Fibroblast of lung (primary cell): Measurements from ENCODE around the gene FAM107B. TPM values are rescaled to one million over a fixed set of nuclear protein-coding genes. Genes with fewer than 3 reads are reported as not detected.
"Not testable (repeated sequence)": the region's sequence is repeated elsewhere in the genome, so short reads cannot be mapped to it uniquely, and the experiment has no call there.

Experiments
- DNase-seq, 2 donors: peaks; one replicate each; pipeline versions ENCODE4 v3.0.0 to v3.0.0-alpha.2; 2010; ENCODE audit warnings: low read depth in 2 of 2
- H2AFZ ChIP-seq: 2 replicates; pipeline ENCODE4 v1.5.1; 2012; ENCODE audit warnings: low read length, control low read depth, inconsistent platforms
- H3K27ac ChIP-seq: 2 replicates; pipeline ENCODE4 v1.5.1; 2011; ENCODE audit warnings: low read length, control low read depth; ENCODE audit not compliant: insufficient read depth
- H3K27me3 ChIP-seq: 2 replicates; pipeline ENCODE4 v1.5.1; 2011; ENCODE audit warnings: mild to moderate bottlenecking, low read length; ENCODE audit not compliant: control insufficient read depth, insufficient read depth
- H3K36me3 ChIP-seq: 2 replicates; pipeline ENCODE4 v1.5.1; 2011; ENCODE audit warnings: low read length; ENCODE audit not compliant: control insufficient read depth, insufficient read depth
- H3K4me1 ChIP-seq: 2 replicates; pipeline ENCODE4 v1.5.1; 2011; ENCODE audit warnings: low read length; ENCODE audit not compliant: control insufficient read depth, insufficient read depth; ENCODE audit errors: extremely low read depth
- H3K4me2 ChIP-seq: 2 replicates; pipeline ENCODE4 v1.5.1; 2011; ENCODE audit warnings: low read length, control low read depth; ENCODE audit not compliant: insufficient read depth; ENCODE audit errors: extremely low read depth
- H3K4me3 ChIP-seq, 4 experiments: fragments of 200-600 bp in 1 of 4; sonication (generic) in 1 of 4; replicated peaks in 1 of 4; 2 replicates each; pipeline ENCODE4 v1.5.1; 2011 to 2016; ENCODE audit warnings: low read length in 4 of 4, low read depth in 3 of 4, mild to moderate bottlenecking in 3 of 4, control low read depth in 2 of 4, inconsistent platforms in 1 of 4, mixed read lengths in 1 of 4; ENCODE audit not compliant: insufficient read depth in 1 of 4; ENCODE audit errors: control extremely low read depth in 1 of 4
- H3K79me2 ChIP-seq: 2 replicates; pipeline ENCODE4 v1.5.1; 2012; ENCODE audit warnings: mild to moderate bottlenecking, low read length, inconsistent platforms; ENCODE audit not compliant: control insufficient read depth, insufficient read depth
- H3K9ac ChIP-seq: 2 replicates; pipeline ENCODE4 v1.5.1; 2011; ENCODE audit warnings: mild to moderate bottlenecking, low read length, control low read depth; ENCODE audit not compliant: insufficient read depth
- H3K9me3 ChIP-seq: 2 replicates; pipeline ENCODE4 v1.5.1; 2012; ENCODE audit warnings: low read depth, low read length; ENCODE audit not compliant: control insufficient read depth, insufficient read depth
- H4K20me1 ChIP-seq: 2 replicates; pipeline ENCODE4 v1.5.1; 2011; ENCODE audit warnings: low read length; ENCODE audit not compliant: control insufficient read depth, insufficient read depth; ENCODE audit errors: extremely low read depth
- CTCF ChIP-seq, 2 donors: IDR thresholded peaks in 1 of 2; conservative IDR thresholded peaks in 1 of 2; 1 replicate in 1 of 2; 2 replicates in 1 of 2; pipeline ENCODE4 v1.5.1; 2011 to 2012; ENCODE audit warnings: low read length in 2 of 2, control low read depth in 1 of 2, inconsistent platforms in 1 of 2, low read depth in 1 of 2, mild to moderate bottlenecking in 1 of 2
- EZH2 ChIP-seq: IDR thresholded peaks from 2 replicates; pipeline ENCODE4 v1.5.1; 2012; ENCODE audit warnings: low read length, control low read depth, mild to moderate bottlenecking; ENCODE audit errors: missing control alignments
- polyA plus RNA-seq, 2 donors: library from polyadenylated mRNA; depleted of rRNA in 1 of 2; stranded (reverse) in 1 of 2; unstranded in 1 of 2; fragments of >200 nt; gene quantifications; 2 replicates each; pipeline ENCODE4 v1.2.1, GENCODE V29; 2011 to 2012; ENCODE audit warnings: missing spikeins in 1 of 2
- total RNA-seq: library from RNA; depleted of rRNA; stranded (reverse); fragments of >200 nt; gene quantifications from 2 replicates; pipeline ENCODE4 v1.2.1, GENCODE V29; 2014

Gene FAM107B
- total and polyA plus RNA-seq, 2 donors (not counting 1 experiment from before 2014, with no cell fraction given): 29.0 to 36.0 TPM

- peaks cover 6% of the 10 kb centered on the region for H3K4me1 ChIP-seq
- no peak overlapping the region for H3K27ac ChIP-seq
- DNase-seq: no peak
- no peaks in the 10 kb centered on the region for H3K36me3 ChIP-seq
- peaks cover 37% of the 10 kb centered on the region for H3K79me2 ChIP-seq
- H2AFZ ChIP-seq: no peak overlapping the region
- no peaks in the 10 kb centered on the region for H4K20me1 ChIP-seq
- TF ChIP-seq EZH2: no peak
- no peak for TF ChIP-seq CTCF (conservative IDR thresholded peaks at IDR 0.05 in 1 of 2, IDR thresholded peaks at IDR 0.05 in 1 of 2; ENCODE audit: low read depth in 1 of 2, low read length in 2 of 2)
- no peaks in the 10 kb centered on the region for H3K9me3 ChIP-seq
- H3K4me3 ChIP-seq: no peak overlapping the region
- no peak overlapping the region for H3K9ac ChIP-seq
- no peak overlapping the region for H3K4me2 ChIP-seq
- H3K27me3 ChIP-seq: no peaks in the 10 kb centered on the region
Observed at GRCh38 chr10:14592026-14592425, 182.7 kb downstream of the FAM107B start.

- not testable (repeated sequence) for H3K4me1 ChIP-seq, H2AFZ ChIP-seq, H3K27me3 ChIP-seq, H4K20me1 ChIP-seq, H3K9me3 ChIP-seq, H3K4me3 ChIP-seq, DNase-seq, H3K36me3 ChIP-seq, H3K9ac ChIP-seq
- H3K4me2 ChIP-seq: peak overlapping the region; percentile 71
- H3K27ac ChIP-seq: peak overlapping the region; percentile 96
- peaks cover 44% of the 10 kb centered on the region for H3K79me2 ChIP-seq
Observed at GRCh38 chr10:14588938-14589294, 185.8 kb downstream of the FAM107B start.

- no peak for TF ChIP-seq EZH2
- TF ChIP-seq CTCF (conservative IDR thresholded peaks at IDR 0.05 in 1 of 2, IDR thresholded peaks at IDR 0.05 in 1 of 2; ENCODE audit: low read depth in 1 of 2, low read length in 2 of 2): no peak
- Histone ChIP-seq H3K4me2 (peak overlapping the region; percentile 71), H3K36me3 (no peaks in the 10 kb centered on the region), H3K9me3 (no peaks in the 10 kb centered on the region), H2AFZ (no peak overlapping the region), H3K79me2 (peaks cover 50% of the 10 kb centered on the region), H3K27ac (peak overlapping the region; percentile 96), H3K4me1 (peaks cover 6% of the 10 kb centered on the region), H3K9ac (peak overlapping the region; percentile 53), H3K4me3 (peak overlapping the region in 2 of 4 experiments; percentile 5 to 15), H3K27me3 (no peaks in the 10 kb centered on the region), H4K20me1 (no peaks in the 10 kb centered on the region)
- peak; percentile 96 to 97 for DNase-seq
Observed at GRCh38 chr10:14588084-14588937, 186.4 kb downstream of the FAM107B start.
